Activated CD4-positive, alpha-beta T cell treated with anti-CD3 and anti-CD28 coated beads, Interleukin-2, amount 50 U/mL, for 1 hour (primary cell): ENCODE measurements around the gene TSPAN12.

Experiments
- DNase-seq: peaks from one replicate; pipeline ENCODE4 v3.0.0-alpha.2; 2020

The TSPAN12 gene

GRCh38 chr7:120740348-120740747, 117.6 kb downstream of the TSPAN12 start:
- no peak for DNase-seq

DNA sequence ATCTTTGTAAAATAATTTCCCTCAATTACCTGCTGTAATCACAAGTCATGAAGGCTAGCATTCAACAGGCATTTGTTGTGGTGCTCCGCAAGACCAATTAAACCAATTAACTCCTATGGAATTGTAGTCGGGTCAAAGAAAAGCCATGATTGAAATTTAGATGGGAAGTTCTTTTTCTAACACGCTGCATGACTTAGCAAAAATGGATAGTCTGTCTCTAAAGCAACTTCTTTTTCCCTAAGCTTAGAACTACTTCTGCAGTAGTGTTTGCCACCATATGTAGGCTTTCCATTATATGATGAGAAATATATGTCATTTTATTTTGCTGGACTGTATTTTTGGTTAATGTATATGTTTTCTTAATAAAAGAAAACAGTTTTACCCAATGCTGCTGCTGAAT, 119.1 kb downstream of the TSPAN12 start:
- DNase-seq, result no peak
